GM23338 (cell line): ENCODE results near the gene TTF1. TPM values are rescaled to one million over a fixed set of nuclear protein-coding genes. Genes with fewer than 3 reads are reported as not detected.

Experiments
- ATAC-seq: fragments of 200-7000 bp; cut with Tn5 transposase; 3 replicates; pipeline ENCODE4 v1.9.1; 2020
- DNase-seq: peaks from one replicate; pipeline ENCODE4 v3.0.0-alpha.2; 2015; ENCODE audit warnings: low spot score
- H2AFZ ChIP-seq: fragments of 200-600 bp; sonication (generic); 2 replicates; pipeline ENCODE4 v1.8.0; 2016; ENCODE audit warnings: antibody characterized with exemption, mild to moderate bottlenecking, moderate library complexity
- H3F3A ChIP-seq: fragments of 200-600 bp; sonication (generic); replicated peaks from 2 replicates; pipeline ENCODE4 v1.8.0; 2017; ENCODE audit warnings: antibody characterized with exemption, mixed run types, low read depth
- H3K27ac ChIP-seq: fragments of 200-600 bp; sonication (generic); 2 replicates; pipeline ENCODE4 v1.6.1; 2016; ENCODE audit warnings: low read depth
- H3K27me3 ChIP-seq: fragments of 200-600 bp; sonication (generic); 2 replicates; pipeline ENCODE4 v1.8.0; 2016; ENCODE audit warnings: mild to moderate bottlenecking, mixed run types, moderate library complexity; ENCODE audit not compliant: insufficient read depth
- H3K36me3 ChIP-seq: fragments of 200-600 bp; sonication (generic); 2 replicates; pipeline ENCODE4 v1.8.0; 2016; ENCODE audit warnings: mild to moderate bottlenecking; ENCODE audit not compliant: insufficient read depth
- H3K4me1 ChIP-seq: fragments of 200-600 bp; sonication (generic); 2 replicates; pipeline ENCODE4 v1.8.0; 2016; ENCODE audit warnings: mild to moderate bottlenecking, moderate library complexity; ENCODE audit not compliant: insufficient read depth
- H3K4me2 ChIP-seq: fragments of 200-600 bp; sonication (generic); 2 replicates; pipeline ENCODE4 v1.7.1; 2017; ENCODE audit warnings: mixed run types
- H3K4me3 ChIP-seq: fragments of 200-600 bp; sonication (generic); 2 replicates; pipeline ENCODE4 v1.6.1; 2016; ENCODE audit warnings: mixed run types
- H3K79me2 ChIP-seq: fragments of 200-600 bp; sonication (generic); replicated peaks from 2 replicates; pipeline ENCODE4 v1.8.0; 2017; ENCODE audit warnings: mild to moderate bottlenecking; ENCODE audit not compliant: insufficient read depth
- H3K9me2 ChIP-seq: fragments of 200-600 bp; sonication (generic); 2 replicates; pipeline ENCODE4 v1.8.0; 2017; ENCODE audit not compliant: insufficient read depth
- H4K20me1 ChIP-seq: fragments of 200-600 bp; sonication (generic); replicated peaks from 2 replicates; pipeline ENCODE4 v1.8.0; 2017; ENCODE audit warnings: mild to moderate bottlenecking; ENCODE audit not compliant: insufficient read depth
- H3K27ac Mint-ChIP-seq: 2 replicates; pipeline ENCODE4 v1.8.0; 2020; ENCODE audit warnings: inconsistent platforms, mild to moderate bottlenecking, moderate library complexity, mixed read lengths
- H3K27me3 Mint-ChIP-seq: 3 replicates; pipeline ENCODE4 v1.8.0; 2022; ENCODE audit warnings: low read depth, mild to moderate bottlenecking, moderate library complexity, mixed read lengths, inconsistent platforms; ENCODE audit not compliant: insufficient read depth, poor library complexity
- H3K36me3 Mint-ChIP-seq: 3 replicates; pipeline ENCODE4 v1.8.0; 2021; ENCODE audit warnings: low read depth, mild to moderate bottlenecking, inconsistent platforms, moderate library complexity, mixed read lengths
- H3K4me1 Mint-ChIP-seq: 3 replicates; pipeline ENCODE4 v1.8.0; 2020; ENCODE audit warnings: mild to moderate bottlenecking, inconsistent platforms, mixed read lengths
- H3K4me3 Mint-ChIP-seq: 3 replicates; pipeline ENCODE4 v1.8.0; 2021; ENCODE audit warnings: moderate library complexity, mild to moderate bottlenecking, inconsistent platforms, mixed read lengths
- H3K9me3 Mint-ChIP-seq: 3 replicates; pipeline ENCODE4 v1.8.0; 2020; ENCODE audit warnings: moderate library complexity, mild to moderate bottlenecking, inconsistent platforms, mixed read lengths
- CREB1 ChIP-seq: fragments of 250-450 bp; sonication (Bioruptor Pico); IDR thresholded peaks from 2 replicates; pipeline ENCODE4 v1.5.0; 2020; ENCODE audit warnings: low read depth, mild to moderate bottlenecking, moderate library complexity
- CTCF ChIP-seq, 2 experiments: fragments of 200-600 bp in 1 of 2; sonication (generic) in 1 of 2; conservative IDR thresholded peaks; 2 replicates each; pipeline versions ENCODE4 v1.5.1 to v1.6.1; 2016 to 2017; ENCODE audit warnings: antibody characterized with exemption in 2 of 2, low read depth in 2 of 2, mild to moderate bottlenecking in 2 of 2, moderate library complexity in 1 of 2
- EZH2 ChIP-seq: fragments of 200-600 bp; sonication (generic); IDR thresholded peaks from one replicate; pipeline ENCODE4 v1.8.0; 2017; ENCODE audit warnings: antibody characterized with exemption, mild to moderate bottlenecking, low read depth; ENCODE audit not compliant: unreplicated experiment
- EZH2phosphoT487 ChIP-seq: fragments of 200-600 bp; sonication (generic); IDR thresholded peaks from one replicate; pipeline ENCODE4 v1.8.1; 2018; ENCODE audit warnings: antibody characterized with exemption; ENCODE audit not compliant: unreplicated experiment
- JUNB ChIP-seq: IDR thresholded peaks from one replicate; pipeline ENCODE4 v1.6.1; 2016; ENCODE audit warnings: antibody characterized with exemption; ENCODE audit not compliant: unreplicated experiment
- NANOG ChIP-seq: IDR thresholded peaks from 2 replicates; pipeline ENCODE4 v1.6.1; 2016; ENCODE audit warnings: antibody characterized with exemption, borderline replicate concordance
- POLR2AphosphoS5 ChIP-seq: IDR thresholded peaks from 2 replicates; pipeline ENCODE4 v1.6.1; 2016; ENCODE audit warnings: antibody characterized with exemption, low read depth
- STAT1 ChIP-seq: IDR thresholded peaks from one replicate; pipeline ENCODE4 v1.6.1; 2016; ENCODE audit warnings: antibody characterized with exemption; ENCODE audit not compliant: unreplicated experiment
- ZNF114 ChIP-seq: fragments of 250-450 bp; sonication (Bioruptor Pico); IDR thresholded peaks from 2 replicates; pipeline ENCODE4 v1.5.0; 2020; ENCODE audit warnings: mild to moderate bottlenecking, moderate library complexity
- ZNF331 ChIP-seq: fragments of 250-450 bp; sonication (Bioruptor Pico); IDR thresholded peaks from 2 replicates; pipeline ENCODE4 v1.5.0; 2020; ENCODE audit warnings: low read depth, mild to moderate bottlenecking, moderate library complexity
- ZNF462 ChIP-seq: fragments of 250-450 bp; sonication (Bioruptor Pico); IDR thresholded peaks from 2 replicates; pipeline ENCODE4 v1.5.0; 2020; ENCODE audit warnings: mild to moderate bottlenecking, moderate library complexity
- polyA plus RNA-seq: library from polyadenylated mRNA; unstranded; fragments of >200 nt; fragmentation: Nextera tagmentation; extraction: Ambion mirVana; gene quantifications from 2 replicates; pipeline ENCODE4 v1.2.1, GENCODE V29; 2016
- total RNA-seq: library from RNA; depleted of rRNA; stranded (reverse); fragments of >200 nt; shearing (Covaris generic); gene quantifications from 2 replicates; pipeline ENCODE4 v1.2.3, GENCODE V29; 2014
- TF ChIP-seq, protein P1 (sequence below): IDR thresholded peaks from one replicate; pipeline ENCODE4 v1.6.1; 2018; ENCODE audit warnings: antibody characterized with exemption; ENCODE audit not compliant: unreplicated experiment
- TF ChIP-seq, protein P2 (sequence below): IDR thresholded peaks from 2 replicates; pipeline ENCODE4 v1.6.1; 2016; ENCODE audit warnings: antibody characterized with exemption

Gene TTF1
- total and polyA plus RNA-seq, 2 experiments from 2014 or later, result 14.9 to 25.0 TPM

- Mint-ChIP-seq H3K4me3 (no peak overlapping the region), H3K27ac (no peak overlapping the region), H3K36me3 (no peaks in the 10 kb centered on the region), H3K27me3 (no peaks in the 10 kb centered on the region), H3K9me3 (no peaks in the 10 kb centered on the region), H3K4me1 (peaks cover 17% of the 10 kb centered on the region)
- TF ChIP-seq CREB1 (CRISPR knock-in tag) (no peak), EZH2 (no peak), ZNF114 (CRISPR knock-in tag) (no peak), ZNF331 (CRISPR knock-in tag) (no peak), NANOG (no peak), ZNF462 (CRISPR knock-in tag) (no peak), EZH2phosphoT487 (no peak), JUNB (no peak), CTCF (conservative IDR thresholded peaks at IDR 0.05; ENCODE audit: low read depth in 2 of 2) (no peak), POLR2AphosphoS5 (no peak), STAT1 (no peak)
- TF ChIP-seq, protein P1, sequence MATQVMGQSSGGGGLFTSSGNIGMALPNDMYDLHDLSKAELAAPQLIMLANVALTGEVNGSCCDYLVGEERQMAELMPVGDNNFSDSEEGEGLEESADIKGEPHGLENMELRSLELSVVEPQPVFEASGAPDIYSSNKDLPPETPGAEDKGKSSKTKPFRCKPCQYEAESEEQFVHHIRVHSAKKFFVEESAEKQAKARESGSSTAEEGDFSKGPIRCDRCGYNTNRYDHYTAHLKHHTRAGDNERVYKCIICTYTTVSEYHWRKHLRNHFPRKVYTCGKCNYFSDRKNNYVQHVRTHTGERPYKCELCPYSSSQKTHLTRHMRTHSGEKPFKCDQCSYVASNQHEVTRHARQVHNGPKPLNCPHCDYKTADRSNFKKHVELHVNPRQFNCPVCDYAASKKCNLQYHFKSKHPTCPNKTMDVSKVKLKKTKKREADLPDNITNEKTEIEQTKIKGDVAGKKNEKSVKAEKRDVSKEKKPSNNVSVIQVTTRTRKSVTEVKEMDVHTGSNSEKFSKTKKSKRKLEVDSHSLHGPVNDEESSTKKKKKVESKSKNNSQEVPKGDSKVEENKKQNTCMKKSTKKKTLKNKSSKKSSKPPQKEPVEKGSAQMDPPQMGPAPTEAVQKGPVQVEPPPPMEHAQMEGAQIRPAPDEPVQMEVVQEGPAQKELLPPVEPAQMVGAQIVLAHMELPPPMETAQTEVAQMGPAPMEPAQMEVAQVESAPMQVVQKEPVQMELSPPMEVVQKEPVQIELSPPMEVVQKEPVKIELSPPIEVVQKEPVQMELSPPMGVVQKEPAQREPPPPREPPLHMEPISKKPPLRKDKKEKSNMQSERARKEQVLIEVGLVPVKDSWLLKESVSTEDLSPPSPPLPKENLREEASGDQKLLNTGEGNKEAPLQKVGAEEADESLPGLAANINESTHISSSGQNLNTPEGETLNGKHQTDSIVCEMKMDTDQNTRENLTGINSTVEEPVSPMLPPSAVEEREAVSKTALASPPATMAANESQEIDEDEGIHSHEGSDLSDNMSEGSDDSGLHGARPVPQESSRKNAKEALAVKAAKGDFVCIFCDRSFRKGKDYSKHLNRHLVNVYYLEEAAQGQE, result no peak
- TF ChIP-seq, protein P2, sequence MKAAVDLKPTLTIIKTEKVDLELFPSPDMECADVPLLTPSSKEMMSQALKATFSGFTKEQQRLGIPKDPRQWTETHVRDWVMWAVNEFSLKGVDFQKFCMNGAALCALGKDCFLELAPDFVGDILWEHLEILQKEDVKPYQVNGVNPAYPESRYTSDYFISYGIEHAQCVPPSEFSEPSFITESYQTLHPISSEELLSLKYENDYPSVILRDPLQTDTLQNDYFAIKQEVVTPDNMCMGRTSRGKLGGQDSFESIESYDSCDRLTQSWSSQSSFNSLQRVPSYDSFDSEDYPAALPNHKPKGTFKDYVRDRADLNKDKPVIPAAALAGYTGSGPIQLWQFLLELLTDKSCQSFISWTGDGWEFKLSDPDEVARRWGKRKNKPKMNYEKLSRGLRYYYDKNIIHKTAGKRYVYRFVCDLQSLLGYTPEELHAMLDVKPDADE, result no peak
- Histone ChIP-seq H3K4me2 (no peak overlapping the region), H3K9me2 (no peaks in the 10 kb centered on the region), H3K27me3 (no peaks in the 10 kb centered on the region), H3K4me1 (peaks cover 4% of the 10 kb centered on the region), H4K20me1 (no peaks in the 10 kb centered on the region; the same call in 1 of the 2 replicates), H3K27ac (no peak overlapping the region), H3K4me3 (no peak overlapping the region), H3F3A (no peaks in the 10 kb centered on the region), H3K36me3 (no peaks in the 10 kb centered on the region), H2AFZ (peak overlapping the region; percentile 84; the same call in 1 of the 2 replicates), H3K79me2 (no peaks in the 10 kb centered on the region)
- no peak for DNase-seq
- peak; percentile 60 for ATAC-seq
These were observed 28.2 kb upstream of the TTF1 start for GRCh38 chr9:132434881-132435280.
